Thyroid gland (tissue), 4 donors: ENCODE data around the gene GMEB2.

Source experiments
- POLR2A ChIP-seq, 2 donors: fragments of 450-650 bp; IDR thresholded peaks; one replicate each; pipeline ENCODE4 v1.6.1; 2017; ENCODE audit warnings: antibody characterized with exemption in 2 of 2, mild to moderate bottlenecking in 2 of 2, moderate library complexity in 1 of 2
- TF ChIP-seq, protein P1 (sequence below), 6 experiments: fragments of 200-600 bp in 3 of 6; fragments of 450-650 bp in 3 of 6; sonication (generic) in 3 of 6; IDR thresholded peaks; one replicate each; pipeline ENCODE4 v1.5.1; 2016 to 2019; ENCODE audit warnings: antibody characterized with exemption in 6 of 6, mild to moderate bottlenecking in 2 of 6, inconsistent platforms in 1 of 6, moderate library complexity in 1 of 6

DNA sequence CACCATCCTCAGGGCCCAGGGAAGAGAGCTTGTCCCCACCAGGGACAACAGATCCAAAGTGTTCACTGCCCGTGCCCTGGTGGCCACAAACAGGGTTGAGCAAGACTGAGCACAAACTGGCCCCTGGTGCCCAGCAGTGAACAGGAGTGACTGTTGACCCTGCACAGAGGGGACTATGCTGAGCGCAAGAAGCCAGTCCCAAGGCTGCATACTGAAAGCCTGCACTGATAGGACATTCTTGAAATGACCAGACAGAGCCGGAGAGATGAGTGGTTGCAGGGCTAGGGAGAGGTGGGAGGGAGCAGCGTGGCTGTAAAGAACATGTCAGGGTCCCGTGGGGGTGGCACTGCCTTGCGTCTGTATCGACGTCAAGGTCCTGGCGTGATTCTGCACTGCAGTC lies 75.8 kb downstream of the GMEB2 start:
- TF ChIP-seq, protein P1, sequence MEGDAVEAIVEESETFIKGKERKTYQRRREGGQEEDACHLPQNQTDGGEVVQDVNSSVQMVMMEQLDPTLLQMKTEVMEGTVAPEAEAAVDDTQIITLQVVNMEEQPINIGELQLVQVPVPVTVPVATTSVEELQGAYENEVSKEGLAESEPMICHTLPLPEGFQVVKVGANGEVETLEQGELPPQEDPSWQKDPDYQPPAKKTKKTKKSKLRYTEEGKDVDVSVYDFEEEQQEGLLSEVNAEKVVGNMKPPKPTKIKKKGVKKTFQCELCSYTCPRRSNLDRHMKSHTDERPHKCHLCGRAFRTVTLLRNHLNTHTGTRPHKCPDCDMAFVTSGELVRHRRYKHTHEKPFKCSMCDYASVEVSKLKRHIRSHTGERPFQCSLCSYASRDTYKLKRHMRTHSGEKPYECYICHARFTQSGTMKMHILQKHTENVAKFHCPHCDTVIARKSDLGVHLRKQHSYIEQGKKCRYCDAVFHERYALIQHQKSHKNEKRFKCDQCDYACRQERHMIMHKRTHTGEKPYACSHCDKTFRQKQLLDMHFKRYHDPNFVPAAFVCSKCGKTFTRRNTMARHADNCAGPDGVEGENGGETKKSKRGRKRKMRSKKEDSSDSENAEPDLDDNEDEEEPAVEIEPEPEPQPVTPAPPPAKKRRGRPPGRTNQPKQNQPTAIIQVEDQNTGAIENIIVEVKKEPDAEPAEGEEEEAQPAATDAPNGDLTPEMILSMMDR (IDR thresholded peaks at IDR 0.05) = no peak
- no peak for TF ChIP-seq POLR2A (IDR thresholded peaks at IDR 0.05)
